BE2C (cell line): ENCODE data around the gene HLA-B.

Experiments used
- DNase-seq: peaks from one replicate; pipeline ENCODE4 v3.0.0-alpha.2; 2020
- H3K27me3 ChIP-seq: fragments of 250-450 bp; sonication (Bioruptor Pico); 2 replicates; pipeline ENCODE4 v1.5.1; 2020; ENCODE audit warnings: mild to moderate bottlenecking
- H3K36me3 ChIP-seq: fragments of 250-450 bp; sonication (Bioruptor Pico); 2 replicates; pipeline ENCODE4 v1.5.1; 2020; ENCODE audit warnings: mild to moderate bottlenecking
- H3K4me1 ChIP-seq: fragments of 250-450 bp; sonication (Bioruptor Pico); 2 replicates; pipeline ENCODE4 v1.5.1; 2020
- H3K4me3 ChIP-seq: 2 replicates; pipeline ENCODE4 v1.5.1; 2011; ENCODE audit warnings: low read depth, low read length
- H3K9me3 ChIP-seq: fragments of 250-450 bp; sonication (Bioruptor Pico); 2 replicates; pipeline ENCODE4 v1.5.1; 2020
- TF ChIP-seq, protein P1 (sequence below): IDR thresholded peaks from 2 replicates; pipeline ENCODE4 v1.5.1; 2012; ENCODE audit warnings: mild to moderate bottlenecking, low read depth, low read length

Gene HLA-B

DNA sequence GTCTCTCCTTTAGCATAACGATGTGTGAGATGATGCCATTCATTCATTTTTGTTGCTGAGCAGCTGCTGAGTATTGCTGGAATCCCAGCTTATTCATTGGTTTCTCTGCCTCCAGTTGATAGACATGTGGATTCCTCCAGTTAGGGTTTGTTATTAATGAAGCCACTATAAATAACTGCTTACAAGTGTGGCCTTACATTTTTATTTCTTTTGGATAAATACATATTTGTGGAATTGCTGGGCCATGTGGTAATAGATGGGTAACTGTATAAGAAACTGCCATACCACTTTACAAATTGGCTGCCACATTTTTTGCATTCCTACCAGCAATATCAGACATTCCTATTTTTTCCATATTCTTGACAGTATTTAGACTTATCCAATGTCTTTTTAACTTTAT lies 2.6 kb upstream of the HLA-B start:
- no peaks in the 10 kb centered on the region for H3K4me1 ChIP-seq
- peaks cover 24% of the 10 kb centered on the region for H3K27me3 ChIP-seq
- DNase-seq: no peak
- H3K4me3 ChIP-seq: no peak overlapping the region
- TF ChIP-seq, protein P1, sequence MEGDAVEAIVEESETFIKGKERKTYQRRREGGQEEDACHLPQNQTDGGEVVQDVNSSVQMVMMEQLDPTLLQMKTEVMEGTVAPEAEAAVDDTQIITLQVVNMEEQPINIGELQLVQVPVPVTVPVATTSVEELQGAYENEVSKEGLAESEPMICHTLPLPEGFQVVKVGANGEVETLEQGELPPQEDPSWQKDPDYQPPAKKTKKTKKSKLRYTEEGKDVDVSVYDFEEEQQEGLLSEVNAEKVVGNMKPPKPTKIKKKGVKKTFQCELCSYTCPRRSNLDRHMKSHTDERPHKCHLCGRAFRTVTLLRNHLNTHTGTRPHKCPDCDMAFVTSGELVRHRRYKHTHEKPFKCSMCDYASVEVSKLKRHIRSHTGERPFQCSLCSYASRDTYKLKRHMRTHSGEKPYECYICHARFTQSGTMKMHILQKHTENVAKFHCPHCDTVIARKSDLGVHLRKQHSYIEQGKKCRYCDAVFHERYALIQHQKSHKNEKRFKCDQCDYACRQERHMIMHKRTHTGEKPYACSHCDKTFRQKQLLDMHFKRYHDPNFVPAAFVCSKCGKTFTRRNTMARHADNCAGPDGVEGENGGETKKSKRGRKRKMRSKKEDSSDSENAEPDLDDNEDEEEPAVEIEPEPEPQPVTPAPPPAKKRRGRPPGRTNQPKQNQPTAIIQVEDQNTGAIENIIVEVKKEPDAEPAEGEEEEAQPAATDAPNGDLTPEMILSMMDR: no peak
- H3K9me3 ChIP-seq: no peaks in the 10 kb centered on the region
- no peaks in the 10 kb centered on the region for H3K36me3 ChIP-seq

DNA sequence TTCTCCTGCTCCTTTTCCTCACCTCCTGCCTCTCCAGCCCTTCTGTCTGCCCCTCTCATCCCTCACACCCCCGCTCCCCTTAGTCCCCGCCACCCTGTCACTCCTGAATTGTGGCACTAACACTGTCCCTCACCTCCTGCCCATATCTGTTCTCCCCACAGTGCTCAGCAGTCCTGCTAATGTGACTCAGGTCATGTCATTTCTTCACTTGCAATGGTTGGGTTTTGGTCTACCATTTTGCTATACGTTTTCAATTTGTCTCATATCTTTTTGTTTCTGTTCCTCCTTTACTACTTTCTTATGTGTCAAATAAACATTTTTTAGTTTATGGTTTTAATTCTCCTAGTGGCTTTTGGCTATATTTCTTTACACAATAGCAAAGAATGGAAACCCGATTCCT lies 1.3 kb upstream of the HLA-B start:
- Histone ChIP-seq H3K27me3 (peaks cover 22% of the 10 kb centered on the region), H3K36me3 (no peaks in the 10 kb centered on the region), H3K4me1 (no peaks in the 10 kb centered on the region), H3K4me3 (no peak overlapping the region), H3K9me3 (no peaks in the 10 kb centered on the region)
- DNase-seq: no peak
- TF ChIP-seq, protein P1: no peak

DNA sequence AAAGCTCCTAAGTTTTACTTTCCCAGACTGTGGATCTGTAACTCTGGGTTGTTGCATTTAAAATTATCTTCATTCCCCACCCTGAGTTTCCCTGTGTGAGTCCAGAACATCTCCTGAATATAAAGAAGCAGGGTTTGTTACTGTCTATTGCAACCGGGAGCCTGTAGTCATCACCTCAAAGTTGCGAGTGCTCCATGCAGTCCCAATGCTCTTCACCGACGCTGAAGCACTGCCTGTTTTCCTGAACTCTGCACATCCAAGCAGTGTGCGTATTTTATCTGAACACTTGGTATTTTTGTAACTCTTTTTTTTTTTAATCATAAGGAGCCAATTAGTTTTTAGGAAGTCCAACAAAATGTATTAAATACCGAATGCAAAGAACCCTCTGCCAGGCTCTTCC lies 907 bp upstream of the HLA-B start:
- Histone ChIP-seq H3K4me3 (no peak overlapping the region), H3K27me3 (peaks cover 21% of the 10 kb centered on the region), H3K36me3 (no peaks in the 10 kb centered on the region), H3K4me1 (no peaks in the 10 kb centered on the region), H3K9me3 (no peaks in the 10 kb centered on the region)
- TF ChIP-seq, protein P1: no peak
- DNase-seq: no peak

DNA sequence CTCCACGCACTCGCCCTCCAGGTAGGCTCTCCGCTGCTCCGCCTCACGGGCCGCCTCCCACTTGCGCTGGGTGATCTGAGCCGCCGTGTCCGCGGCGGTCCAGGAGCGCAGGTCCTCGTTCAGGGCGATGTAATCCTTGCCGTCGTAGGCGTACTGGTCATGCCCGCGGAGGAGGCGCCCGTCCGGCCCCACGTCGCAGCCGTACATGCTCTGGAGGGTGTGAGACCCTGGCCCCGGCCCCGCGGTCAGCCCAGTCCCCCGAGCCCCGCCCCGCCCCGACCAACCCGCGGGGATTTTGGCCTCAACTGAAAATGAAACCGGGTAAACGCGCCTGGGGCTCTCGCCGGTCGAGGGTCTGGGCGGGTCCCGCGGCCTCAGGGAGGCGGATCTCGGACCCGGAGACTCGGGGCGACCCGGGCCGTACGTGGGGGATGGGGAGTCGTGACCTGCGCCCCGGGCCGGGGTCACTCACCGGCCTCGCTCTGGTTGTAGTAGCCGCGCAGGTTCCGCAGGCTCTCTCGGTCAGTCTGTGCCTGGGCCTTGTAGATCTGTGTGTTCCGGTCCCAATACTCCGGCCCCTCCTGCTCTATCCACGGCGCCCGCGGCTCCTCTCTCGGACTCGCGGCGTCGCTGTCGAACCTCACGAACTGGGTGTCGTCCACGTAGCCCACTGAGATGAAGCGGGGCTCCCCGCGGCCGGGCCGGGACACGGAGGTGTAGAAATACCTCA lies 598 bp downstream of the HLA-B start:
- no peak for DNase-seq
- Histone ChIP-seq H3K36me3 (no peaks in the 10 kb centered on the region), H3K4me3 (no peak overlapping the region), H3K27me3 (peaks cover 16% of the 10 kb centered on the region), H3K4me1 (no peaks in the 10 kb centered on the region), H3K9me3 (no peaks in the 10 kb centered on the region)
- TF ChIP-seq, protein P1: no peak

DNA sequence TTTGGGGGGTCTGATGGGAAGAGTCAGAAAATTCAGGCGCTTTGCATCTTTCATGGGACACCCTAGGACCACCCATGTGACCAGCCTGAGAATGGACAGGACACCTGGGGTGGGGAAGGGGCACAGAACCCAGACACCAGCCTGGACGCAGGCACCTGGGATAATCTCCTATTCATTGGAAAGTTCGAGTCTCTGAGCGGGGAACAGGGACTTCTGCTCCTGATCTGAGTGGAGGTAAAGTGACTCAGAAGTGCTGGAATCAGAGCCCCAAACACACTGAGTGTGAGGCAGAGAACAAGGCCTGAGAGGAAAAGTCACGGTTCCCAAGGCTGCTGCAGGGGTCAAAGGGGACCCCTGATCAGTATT lies 1.4 kb downstream of the HLA-B start:
- Histone ChIP-seq H3K36me3 (no peaks in the 10 kb centered on the region), H3K4me3 (no peak overlapping the region), H3K27me3 (peaks cover 18% of the 10 kb centered on the region), H3K4me1 (no peaks in the 10 kb centered on the region), H3K9me3 (no peaks in the 10 kb centered on the region)
- no peak for DNase-seq
- TF ChIP-seq, protein P1: no peak

DNA sequence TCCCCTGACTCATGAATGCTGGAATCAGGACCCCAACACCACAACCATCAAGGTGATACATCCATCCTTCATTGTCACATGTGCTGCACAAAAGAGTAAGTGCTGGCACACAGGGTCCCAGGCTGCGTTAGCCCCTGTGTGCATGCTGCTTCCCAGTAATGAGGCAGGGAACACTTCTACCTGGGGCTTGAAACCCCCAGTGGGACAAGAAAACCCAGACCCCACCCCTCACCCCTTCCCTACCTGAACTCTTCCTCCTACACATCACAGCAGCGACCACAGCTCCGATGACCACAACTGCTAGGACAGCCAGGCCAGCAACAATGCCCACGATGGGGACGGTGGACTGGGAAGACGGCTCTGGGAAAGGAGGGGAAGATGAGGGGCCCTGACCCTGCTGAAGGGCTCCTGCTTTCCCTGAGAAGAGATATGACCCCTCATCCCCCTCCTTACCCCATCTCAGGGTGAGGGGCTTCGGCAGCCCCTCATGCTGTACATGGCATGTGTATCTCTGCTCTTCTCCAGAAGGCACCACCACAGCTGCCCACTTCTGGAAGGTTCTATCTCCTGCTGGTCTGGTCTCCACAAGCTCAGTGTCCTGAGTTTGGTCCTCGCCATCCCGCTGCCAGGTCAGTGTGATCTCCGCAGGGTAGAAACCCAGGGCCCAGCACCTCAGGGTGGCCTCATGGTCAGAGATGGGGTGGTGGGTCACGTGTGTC lies 2.0 kb downstream of the HLA-B start:
- TF ChIP-seq, protein P1: no peak
- no peak for DNase-seq
- Histone ChIP-seq H3K4me1 (no peaks in the 10 kb centered on the region), H3K36me3 (no peaks in the 10 kb centered on the region), H3K4me3 (no peak overlapping the region), H3K9me3 (no peaks in the 10 kb centered on the region), H3K27me3 (peaks cover 19% of the 10 kb centered on the region)
